Activated CD8-positive, alpha-beta memory T cell treated with anti-CD3 and anti-CD28 coated beads for 1 hour (primary cell): ENCODE results near the gene CASP8AP2.
"Not testable (repeated sequence)": the region's sequence is repeated elsewhere in the genome, so short reads cannot be mapped to it uniquely, and the experiment has no call there.

Source experiments
- DNase-seq, 2 donors: peaks; one replicate each; pipeline ENCODE4 v3.0.0-alpha.2; 2020; ENCODE audit warnings: low read depth in 1 of 2; ENCODE audit errors: extremely low read depth in 1 of 2

Gene CASP8AP2

DNA sequence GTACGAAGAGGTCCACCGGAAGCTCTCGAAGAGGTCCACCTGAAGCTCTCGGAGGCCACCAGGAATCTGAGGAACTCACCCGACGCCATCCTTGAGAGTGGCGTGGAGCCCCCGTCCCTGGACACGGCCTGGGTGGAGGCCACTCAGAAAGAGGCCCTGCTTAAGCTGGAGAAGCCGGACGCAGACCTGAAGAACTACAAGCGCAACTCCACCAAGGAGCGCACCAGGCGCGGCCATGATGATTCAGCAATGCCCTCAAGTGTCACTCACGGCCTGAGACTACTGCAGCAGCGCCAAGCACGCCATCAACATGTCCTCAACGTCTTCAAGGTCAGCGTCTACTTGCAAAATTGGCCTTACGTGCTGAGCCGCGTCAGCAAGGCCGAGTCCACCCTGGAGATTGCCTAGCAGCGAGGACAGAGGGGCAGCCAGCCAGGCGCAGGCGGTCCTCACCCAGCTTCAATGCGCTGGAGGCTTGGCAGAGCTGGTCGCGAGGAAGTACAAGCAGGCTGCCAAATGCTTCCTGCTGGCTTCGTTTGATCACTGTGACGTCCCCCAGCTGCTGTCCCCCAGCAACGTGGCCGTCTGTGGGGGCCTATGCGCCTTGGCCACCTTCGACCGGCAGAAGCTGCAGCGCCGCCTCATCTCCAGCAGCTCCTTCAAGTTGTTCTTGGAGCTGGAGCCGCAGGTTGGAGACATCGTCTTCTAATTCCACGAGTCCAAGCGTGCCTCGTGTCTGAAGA, 56.9 kb downstream of the CASP8AP2 start:
- DNase-seq, result no peak

DNA sequence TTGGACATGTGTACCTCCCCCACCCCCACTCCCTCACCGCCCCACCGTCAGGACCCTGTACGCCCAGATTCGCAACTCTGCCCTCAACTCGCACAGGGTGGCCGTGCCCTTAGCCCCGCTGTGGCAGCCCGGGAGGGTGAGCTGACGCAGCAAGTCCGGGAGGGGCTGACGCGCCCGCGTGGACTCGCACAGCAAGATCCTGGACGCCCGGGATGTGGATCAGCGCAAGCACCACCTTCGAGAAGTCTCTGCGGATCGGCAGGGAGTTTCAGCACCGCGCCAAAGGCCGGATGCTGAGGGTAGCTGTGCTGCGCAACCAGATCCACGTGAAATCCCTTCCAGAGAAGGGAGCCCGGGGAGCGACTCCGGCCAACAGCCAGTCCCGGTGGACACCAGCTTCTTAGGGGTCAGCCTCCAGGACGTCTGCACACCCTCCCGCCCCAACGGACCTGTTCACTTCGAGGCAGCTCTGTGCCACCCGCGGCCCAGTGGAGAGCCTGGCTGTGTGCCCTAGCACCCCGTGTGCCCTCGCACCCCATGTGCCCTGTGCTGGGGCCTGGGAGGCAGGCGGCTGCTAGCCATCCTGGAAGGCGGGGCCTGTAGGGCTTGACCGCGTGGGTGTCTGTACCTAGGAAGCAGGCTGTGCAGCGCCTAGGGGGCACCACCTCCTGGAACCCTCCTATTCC, 57.9 kb downstream of the CASP8AP2 start:
- no peak for DNase-seq

DNA sequence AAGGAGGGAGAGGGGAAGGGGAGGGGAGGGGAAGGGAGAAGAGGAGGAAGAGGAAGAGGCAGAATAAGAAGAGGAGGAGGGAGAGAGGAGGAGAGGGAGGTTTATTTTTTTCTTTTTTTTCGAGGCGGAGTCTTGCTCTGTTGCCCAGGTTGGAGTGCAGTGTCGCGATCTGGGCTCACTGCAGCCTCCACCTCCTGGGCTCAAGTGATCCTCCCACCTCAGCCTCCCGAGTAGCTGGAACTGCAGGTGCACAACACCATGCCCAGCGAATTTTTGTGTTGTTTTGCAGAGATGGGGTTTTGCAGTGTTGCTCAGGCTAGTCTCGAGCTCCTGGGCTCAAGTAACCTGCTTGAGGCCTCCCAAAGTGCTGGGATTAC, 58.4 kb downstream of the CASP8AP2 start:
- no peak for DNase-seq

DNA sequence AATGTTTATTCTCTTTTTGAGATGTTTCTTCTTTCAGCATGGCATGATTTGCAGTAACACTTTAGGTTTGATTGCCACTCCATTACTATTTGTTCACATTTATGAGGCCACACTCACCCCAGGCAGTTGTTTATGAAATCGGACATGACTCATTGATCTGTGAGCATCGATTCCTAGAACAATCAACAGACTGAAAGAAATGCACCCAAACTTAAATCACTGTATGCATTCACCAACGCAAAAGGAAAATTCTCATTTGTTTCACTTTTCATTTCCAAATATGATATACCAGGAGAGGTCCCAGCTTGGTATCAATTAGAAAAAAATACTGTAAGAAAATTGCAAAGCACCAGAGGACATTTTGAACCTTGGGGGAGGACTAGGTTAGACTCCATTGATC, 59.2 kb downstream of the CASP8AP2 start:
- no peak for DNase-seq

DNA sequence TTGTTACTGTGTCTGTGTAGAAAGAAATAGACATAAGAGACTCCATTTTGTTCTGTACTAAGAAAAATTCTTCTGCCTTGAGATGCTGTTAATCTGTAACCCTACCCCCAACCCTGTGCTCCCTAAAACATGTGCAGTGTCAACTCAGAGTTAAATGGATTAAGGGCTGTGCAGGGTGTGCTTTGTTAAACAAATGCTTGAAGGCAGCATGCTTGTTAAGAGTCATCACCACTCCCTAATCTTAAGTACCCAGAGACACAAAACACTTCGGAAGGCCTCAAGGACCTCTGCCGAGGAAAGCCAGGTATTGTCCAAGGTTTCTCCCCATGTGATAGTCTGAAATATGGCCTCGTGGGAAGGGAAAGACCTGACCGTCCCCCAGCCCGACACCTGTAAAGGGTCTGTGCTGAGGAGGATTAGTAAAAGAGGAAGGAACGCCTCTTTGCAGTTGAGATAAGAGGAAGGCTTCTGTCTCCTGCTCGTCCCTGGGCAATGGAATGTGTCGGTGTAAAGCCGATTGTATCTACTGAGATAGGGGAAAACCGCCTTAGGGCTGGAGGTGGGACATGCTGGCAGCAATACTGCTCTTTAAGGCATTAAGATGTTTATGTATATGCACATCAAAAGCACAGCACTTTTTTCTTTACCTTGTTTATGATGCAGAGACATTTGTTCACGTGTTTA, 61.3 kb downstream of the CASP8AP2 start:
- DNase-seq, result not testable (repeated sequence)

DNA sequence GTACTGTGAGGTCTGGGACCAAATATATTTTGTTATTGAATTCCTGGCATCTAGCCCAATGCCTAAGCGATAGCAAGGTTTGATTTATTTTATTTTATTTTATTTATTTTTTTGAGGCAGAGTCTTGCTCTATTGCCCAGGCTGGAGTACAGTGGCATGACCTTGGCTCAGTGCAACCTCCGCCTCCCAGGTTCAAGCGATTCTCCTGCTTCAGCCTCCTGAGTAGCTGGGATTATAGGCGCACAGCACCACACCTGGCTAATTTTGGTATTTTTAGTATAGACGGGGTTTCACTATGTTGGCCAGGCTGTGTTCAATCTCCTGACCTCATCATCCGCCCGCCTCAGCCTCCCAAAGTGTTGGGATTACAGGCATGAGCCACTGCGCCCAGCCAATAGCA, 62.9 kb downstream of the CASP8AP2 start:
- not testable (repeated sequence) for DNase-seq

DNA sequence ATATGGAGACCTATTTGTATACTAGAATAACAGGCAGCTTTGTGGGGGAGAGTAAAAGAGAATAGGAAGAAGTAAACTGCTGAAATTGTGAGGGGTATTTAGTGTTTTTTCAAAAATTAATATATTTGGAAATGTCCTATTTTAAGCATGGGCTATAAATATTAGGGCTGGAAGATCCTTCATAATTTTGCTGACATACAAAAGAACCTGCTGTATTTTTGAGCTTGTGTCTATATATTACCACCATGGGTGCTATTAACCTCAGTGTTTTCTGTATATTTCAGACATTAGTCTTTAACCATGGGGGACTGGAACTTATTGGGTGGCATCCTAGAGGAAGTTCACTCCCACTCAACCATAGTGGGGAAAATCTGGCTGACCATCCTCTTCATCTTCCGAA, 64.5 kb downstream of the CASP8AP2 start, which contains the start of gene GJA10:
TSS of gene GJA10 (plus strand) at position 301 of the 400 bp plus-strand sequence. CDS start at position 301, 0 bp downstream.
- no peak for DNase-seq

DNA sequence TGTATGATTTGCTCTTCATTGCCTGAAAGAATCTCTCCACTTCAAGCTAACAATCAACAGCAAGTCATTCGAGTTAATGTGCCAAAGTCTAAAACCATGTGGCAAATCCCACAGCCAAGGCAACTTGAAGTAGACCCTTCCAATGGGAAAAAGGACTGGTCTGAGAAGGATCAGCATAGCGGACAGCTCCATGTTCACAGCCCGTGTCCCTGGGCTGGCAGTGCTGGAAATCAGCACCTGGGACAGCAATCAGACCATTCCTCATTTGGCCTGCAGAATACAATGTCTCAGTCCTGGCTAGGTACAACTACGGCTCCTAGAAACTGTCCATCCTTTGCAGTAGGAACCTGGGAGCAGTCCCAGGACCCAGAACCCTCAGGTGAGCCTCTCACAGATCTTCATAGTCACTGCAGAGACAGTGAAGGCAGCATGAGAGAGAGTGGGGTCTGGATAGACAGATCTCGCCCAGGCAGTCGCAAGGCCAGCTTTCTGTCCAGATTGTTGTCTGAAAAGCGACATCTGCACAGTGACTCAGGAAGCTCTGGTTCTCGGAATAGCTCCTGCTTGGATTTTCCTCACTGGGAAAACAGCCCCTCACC, 65.7 kb downstream of the CASP8AP2 start:
- DNase-seq, result no peak

DNA sequence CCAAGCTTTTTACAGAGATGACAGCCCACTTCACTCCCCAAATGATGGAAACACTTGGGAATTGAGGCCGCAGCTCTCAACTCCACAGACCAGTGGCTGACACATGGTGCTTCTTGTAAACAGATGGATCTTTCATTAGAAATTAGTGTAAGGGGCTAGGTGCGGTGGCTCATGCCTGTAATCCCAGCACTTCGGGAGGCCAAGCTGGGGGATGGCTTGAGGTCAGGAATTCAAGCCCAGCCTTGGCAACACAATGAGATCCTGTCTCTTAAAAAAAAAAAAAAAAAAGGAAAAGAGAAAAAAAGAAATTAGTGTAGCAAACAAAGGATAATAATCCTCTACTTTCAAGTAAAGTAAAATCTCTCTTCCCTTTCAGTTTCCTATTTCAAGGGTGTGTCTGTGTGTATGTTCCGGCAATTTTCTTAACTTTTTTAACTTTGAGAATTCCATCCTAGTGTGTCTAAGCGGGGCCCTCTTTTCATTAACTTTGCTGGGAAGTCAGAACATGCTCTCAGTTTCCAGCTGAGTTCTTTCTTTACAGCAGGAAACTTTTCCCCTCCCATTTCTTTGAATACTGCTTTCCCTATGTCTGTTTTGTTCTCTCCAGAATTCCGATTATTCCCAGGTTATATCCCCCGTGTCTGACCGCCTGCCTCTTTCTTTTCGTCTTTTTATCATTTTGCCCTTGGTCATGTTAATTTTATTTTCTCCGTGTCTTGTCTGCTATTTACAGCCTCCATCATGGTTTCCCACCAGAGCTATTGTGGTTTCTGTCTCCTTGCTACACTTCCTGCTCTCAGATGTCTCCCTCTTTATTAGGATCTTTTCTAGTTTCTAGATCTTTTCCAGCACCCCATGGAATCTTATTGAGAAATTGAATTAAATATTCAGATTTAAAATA, 80.6 kb downstream of the CASP8AP2 start:
- not testable (repeated sequence) for DNase-seq

DNA sequence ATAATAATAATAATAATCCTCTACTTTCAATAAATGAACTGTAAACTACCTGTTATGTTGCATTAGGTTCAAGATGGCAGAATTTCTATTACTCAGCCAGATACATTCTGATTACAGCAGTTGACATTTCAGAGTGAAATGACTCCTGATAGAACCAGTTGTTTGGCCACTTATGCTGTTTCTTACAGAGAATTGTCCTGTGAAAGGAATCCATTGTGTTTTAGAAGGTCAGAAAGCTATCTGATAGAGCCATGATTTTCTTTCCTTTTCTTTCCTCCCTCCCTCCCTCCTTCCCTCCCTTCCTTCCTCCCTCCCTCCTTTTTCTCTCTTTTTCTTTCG, 81.2 kb downstream of the CASP8AP2 start:
- no peak for DNase-seq

DNA sequence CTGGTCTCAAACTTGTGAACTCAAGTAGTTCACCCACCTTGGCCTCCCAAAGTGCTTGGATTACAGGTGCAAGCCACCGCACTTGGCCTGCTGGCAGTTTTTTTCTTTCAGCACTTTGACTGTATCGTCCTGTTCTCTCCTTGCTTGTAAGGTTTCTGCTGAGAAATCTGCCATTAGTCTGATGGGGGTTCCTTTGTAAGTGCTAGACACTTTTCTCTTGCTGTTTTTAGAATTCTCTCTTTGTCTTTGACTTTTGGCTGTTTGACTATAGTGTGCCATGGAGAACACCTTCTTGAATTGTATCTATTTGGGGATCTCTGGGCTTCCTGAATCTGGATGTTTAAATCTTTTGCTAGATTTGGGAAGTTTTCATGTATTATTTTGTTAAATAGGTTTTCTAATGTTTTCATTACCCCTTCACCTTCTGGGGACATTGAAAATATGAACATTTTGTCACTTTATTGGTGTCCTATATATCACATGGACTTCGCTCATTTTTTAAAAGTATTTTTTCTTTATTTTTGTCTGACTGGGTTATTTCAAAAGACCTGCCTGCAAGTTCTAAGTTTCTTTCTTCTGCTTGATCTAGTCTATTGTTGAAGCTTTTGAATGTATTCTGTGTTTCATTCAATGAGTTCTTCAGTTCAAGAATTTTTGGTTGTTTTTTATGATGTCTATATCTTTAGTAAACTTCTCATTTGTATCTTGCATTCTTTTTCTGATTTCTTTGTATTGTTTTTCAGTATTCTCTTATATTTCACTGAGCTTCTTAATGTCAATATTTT, 86.6 kb downstream of the CASP8AP2 start:
- no peak for DNase-seq

DNA sequence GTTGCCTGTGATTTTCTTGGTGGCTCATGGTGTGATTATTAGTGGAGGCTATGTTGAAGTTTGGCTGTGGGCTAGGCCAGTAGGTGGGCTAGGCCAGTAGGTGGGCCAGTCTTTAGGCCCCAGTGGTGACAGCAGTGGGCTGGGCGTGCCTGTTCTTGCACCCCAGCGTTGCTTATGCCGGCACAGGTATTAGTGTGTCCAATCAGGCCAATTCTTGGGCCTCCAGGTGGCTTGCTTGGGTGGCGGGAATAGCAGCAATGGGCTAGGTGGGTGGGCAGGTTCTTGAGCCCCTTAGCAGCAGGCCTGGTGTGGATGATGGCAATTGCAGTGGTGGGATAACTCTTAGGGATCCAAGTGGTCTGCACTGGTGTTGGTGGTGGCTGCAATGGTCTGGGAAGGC, 87.5 kb downstream of the CASP8AP2 start:
- no peak for DNase-seq

DNA sequence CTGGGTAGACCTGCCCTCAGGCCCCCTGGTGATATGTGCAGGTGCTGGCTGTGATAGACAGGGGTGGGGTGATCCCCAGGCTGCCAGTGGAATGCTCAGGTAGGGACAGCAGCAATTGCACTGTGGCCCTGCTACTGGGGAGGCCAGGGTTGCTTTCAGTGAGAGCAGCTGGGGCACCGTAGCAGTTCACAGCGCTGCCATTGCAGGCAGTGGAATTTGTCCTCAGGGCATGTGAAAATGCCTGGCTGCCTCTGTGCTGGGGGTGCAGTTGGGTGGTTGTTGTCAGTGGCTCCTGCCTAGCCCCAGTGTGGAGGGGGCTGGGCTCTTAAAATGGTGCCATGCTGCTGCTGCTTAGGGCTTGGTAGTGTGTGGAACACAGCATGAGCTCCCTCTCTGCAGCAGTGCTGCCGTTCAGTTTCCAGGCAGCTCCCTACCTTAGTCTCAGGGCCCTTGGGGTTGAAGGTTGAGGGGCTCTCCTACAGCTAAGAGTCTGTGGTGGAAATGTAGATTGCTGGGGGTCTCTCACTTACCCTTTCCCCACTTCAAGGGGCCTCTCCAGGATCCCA, 88.2 kb downstream of the CASP8AP2 start:
- no peak for DNase-seq
